Skeletal muscle satellite cell (primary cell): ENCODE data around the gene SERPIND1.

Experiments
- H3K27me3 ChIP-seq: 2 replicates; pipeline ENCODE4 v1.7.0; 2013; ENCODE audit warnings: low read length; ENCODE audit not compliant: control insufficient read depth, insufficient read depth
- H3K36me3 ChIP-seq: 2 replicates; pipeline ENCODE4 v1.7.0; 2013; ENCODE audit warnings: mild to moderate bottlenecking, control low read depth, low read length; ENCODE audit not compliant: insufficient read depth
- H3K4me1 ChIP-seq: 2 replicates; pipeline ENCODE4 v1.7.0; 2013; ENCODE audit warnings: low read length; ENCODE audit not compliant: control insufficient read depth, insufficient read depth
- H3K4me2 ChIP-seq: 2 replicates; pipeline ENCODE4 v1.7.0; 2013; ENCODE audit warnings: mild to moderate bottlenecking, low read length
- H3K4me3 ChIP-seq: 2 replicates; pipeline ENCODE4 v1.7.0; 2013; ENCODE audit warnings: low read length
- H3K9ac ChIP-seq: 2 replicates; pipeline ENCODE4 v1.7.0; 2013; ENCODE audit warnings: mild to moderate bottlenecking, low read depth, low read length, moderate library complexity
- H3K9me3 ChIP-seq: replicated peaks from 2 replicates; pipeline ENCODE4 v1.7.0; 2013; ENCODE audit warnings: mild to moderate bottlenecking, control low read depth, low read length

Gene SERPIND1

DNA sequence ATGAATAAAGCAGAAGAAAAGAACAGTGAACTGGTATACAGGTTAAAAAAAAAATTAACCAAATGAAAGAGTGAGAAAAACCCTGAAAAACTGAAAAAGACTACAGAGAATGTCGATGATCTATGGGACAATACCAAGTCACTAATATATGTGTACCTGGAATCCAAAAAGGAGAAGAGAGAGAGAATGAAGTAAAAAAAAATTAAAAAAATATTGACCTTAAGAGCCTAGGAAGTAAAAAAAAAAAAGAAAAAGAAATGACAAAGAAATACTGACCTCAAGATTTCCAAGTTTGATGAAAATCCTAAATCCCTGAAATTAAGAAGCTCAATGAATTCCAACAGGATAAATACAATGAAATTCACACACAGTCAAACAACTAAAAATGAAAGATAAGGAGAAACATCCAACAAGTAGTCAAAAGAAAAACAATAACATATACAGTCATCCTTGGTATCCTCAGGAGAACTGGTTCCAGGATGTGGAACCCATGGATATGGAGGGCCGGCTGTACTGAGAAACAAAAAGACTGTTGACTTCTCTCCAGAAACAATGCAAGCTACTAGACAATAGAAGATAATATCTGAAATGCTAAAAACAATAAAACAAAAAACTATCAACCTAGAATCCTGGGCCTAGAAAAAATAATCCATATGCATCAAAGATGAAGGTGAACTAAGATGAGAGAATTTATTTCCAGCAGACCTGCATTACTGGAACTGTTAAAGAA lies 33.5 kb upstream of the SERPIND1 start:
- Histone ChIP-seq H3K9me3 (no peaks in the 10 kb centered on the region), H3K4me2 (no peak overlapping the region), H3K36me3 (peaks cover 43% of the 10 kb centered on the region), H3K4me1 (no peaks in the 10 kb centered on the region), H3K9ac (no peak overlapping the region), H3K27me3 (no peaks in the 10 kb centered on the region), H3K4me3 (no peak overlapping the region)

DNA sequence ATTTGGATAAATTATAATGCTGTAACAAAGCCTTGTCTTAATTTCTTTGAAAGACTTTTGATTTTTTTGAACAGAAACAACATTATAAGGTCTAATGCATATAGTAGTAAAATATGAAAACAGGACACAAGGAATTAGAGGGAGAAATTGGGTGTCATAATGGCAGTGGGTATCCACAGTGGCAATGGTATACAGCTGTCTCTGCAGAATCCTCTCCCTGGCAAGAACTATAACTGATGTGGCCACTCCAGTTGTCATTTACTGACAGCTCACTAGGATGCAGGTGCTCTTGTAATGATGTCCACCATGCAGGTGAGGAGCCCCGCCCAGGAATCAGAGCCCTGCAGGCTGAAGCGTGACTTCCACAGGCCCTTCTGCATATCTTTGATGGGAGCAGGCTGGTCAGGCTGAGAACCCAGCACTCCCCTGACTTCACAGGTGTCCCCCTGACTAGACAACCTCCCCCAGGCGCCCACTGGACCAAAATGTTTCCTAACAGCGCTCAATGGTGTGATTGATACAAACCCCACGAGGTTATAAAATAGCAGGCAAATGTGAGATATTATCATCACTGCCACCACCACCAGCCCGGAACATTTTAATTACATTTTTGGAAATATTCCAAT lies 32.8 kb upstream of the SERPIND1 start:
- H3K9me3 ChIP-seq = no peaks in the 10 kb centered on the region
- H3K4me3 ChIP-seq = no peak overlapping the region
- no peaks in the 10 kb centered on the region for H3K27me3 ChIP-seq
- H3K4me2 ChIP-seq = no peak overlapping the region
- H3K36me3 ChIP-seq = peaks cover 45% of the 10 kb centered on the region
- no peaks in the 10 kb centered on the region for H3K4me1 ChIP-seq
- H3K9ac ChIP-seq = no peak overlapping the region

DNA sequence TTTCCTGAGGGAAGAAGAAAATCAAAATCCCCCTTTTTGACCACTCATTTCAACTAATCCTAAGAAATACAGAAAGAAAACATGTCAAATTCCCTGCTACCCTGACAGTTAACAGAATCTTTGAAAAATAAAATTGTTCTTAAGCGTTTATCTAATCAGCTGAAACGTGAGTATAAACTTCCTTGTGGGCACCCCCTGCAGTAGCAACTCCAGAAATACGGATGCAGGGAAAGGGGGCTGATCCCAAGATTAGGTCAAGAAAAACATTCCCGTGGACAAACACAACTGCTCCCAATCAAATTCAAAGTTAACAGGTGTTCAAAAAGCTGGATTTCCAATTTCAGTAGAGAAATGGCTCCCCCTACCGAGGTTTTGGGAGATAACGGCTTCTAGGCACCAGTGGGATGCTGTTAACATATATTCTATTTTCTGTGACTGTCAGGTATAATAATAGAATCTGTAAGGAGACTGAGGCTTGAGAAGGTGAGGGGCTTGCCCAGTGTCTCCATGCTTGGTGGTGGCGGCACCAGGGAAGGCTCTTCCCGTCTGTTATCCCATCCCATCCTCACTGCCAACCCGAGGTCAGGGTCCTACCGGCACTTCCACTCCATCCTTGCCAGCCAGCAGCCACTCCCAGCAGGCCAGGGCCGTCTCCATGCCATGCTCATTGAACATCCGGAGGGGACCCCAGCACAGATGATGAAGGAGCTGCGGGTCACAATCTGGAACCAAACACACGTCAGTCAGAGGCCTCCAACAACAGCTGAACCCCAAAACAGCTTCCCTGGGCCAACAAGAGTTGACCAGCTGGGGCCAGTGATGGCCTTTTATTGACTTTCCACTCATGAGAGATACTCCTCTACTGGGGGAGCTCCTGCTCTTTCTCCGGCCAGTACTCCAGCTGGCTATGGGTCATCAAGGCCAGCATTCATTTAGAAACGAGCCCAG lies 32.0 kb upstream of the SERPIND1 start:
- no peak overlapping the region for H3K4me3 ChIP-seq
- H3K36me3 ChIP-seq = peaks cover 50% of the 10 kb centered on the region
- H3K27me3 ChIP-seq = no peaks in the 10 kb centered on the region
- no peaks in the 10 kb centered on the region for H3K4me1 ChIP-seq
- H3K9me3 ChIP-seq = no peaks in the 10 kb centered on the region
- H3K9ac ChIP-seq = no peak overlapping the region
- H3K4me2 ChIP-seq = no peak overlapping the region

DNA sequence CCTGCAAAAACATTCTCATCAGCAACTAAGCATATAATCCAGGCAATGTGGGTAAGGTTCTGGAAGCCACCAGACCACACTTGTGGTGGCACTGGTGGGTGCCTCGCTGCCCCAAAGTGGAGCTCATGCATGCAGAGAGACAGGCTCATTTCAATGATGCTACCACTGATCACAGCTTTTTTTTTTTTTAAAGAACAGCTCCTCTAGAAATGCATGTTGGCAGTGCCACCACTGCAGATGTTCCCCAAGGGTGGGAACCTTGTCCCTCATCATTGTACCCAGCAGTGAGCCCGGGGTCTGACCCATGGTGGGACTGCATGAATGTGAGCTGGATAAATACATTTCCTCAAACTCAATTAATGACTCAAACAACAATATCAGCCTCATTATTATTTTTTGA lies 31.1 kb upstream of the SERPIND1 start:
- Histone ChIP-seq H3K4me1 (no peaks in the 10 kb centered on the region), H3K9me3 (no peaks in the 10 kb centered on the region), H3K27me3 (no peaks in the 10 kb centered on the region), H3K9ac (no peak overlapping the region), H3K36me3 (peaks cover 56% of the 10 kb centered on the region), H3K4me3 (no peak overlapping the region), H3K4me2 (no peak overlapping the region)

DNA sequence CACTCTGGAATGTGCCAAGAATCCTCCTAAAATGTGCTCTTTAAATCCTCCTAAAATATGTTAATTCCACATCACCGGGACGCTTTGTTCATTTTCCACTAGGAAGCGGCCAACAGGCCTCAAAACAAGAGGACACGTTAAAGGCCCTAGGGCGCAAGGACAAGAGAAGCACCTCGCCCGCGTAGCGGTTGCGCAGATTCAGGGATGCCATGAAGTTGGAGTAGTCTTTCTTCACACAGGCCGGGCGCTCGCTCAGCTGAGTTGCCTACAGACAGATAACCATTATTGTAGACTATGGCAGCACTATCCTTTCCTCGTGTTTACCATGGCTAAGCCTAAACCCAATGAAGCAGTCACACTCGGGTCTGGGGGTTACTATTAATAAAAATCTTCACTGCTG lies 29.5 kb upstream of the SERPIND1 start:
- Histone ChIP-seq H3K36me3 (peaks cover 60% of the 10 kb centered on the region), H3K9me3 (no peaks in the 10 kb centered on the region), H3K4me3 (no peak overlapping the region), H3K4me1 (no peaks in the 10 kb centered on the region), H3K4me2 (no peak overlapping the region), H3K27me3 (no peaks in the 10 kb centered on the region), H3K9ac (no peak overlapping the region)

DNA sequence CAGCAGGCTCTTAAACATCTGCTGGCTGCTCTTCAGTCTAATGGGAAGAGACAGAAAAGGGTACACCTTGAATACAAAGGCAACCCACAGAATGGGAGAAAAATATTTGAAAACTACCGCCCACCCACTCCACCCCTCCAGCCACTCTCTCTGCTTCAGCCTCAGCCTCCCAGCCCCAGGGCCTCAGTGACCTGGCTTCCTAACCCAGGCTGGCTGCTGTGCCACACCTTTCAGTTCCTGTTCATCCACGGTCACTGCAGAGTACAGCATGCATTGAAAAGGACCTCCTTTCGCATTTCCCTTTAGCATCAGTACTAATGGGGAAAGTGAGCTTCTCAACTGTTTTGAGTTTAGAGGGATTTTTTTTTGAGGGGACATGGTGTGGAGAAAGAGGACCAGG lies 28.8 kb upstream of the SERPIND1 start:
- H3K9ac ChIP-seq = no peak overlapping the region
- no peaks in the 10 kb centered on the region for H3K27me3 ChIP-seq
- no peak overlapping the region for H3K4me3 ChIP-seq
- peaks cover 67% of the 10 kb centered on the region for H3K36me3 ChIP-seq
- no peak overlapping the region for H3K4me2 ChIP-seq
- H3K4me1 ChIP-seq = peaks cover 2% of the 10 kb centered on the region
- H3K9me3 ChIP-seq = no peaks in the 10 kb centered on the region

DNA sequence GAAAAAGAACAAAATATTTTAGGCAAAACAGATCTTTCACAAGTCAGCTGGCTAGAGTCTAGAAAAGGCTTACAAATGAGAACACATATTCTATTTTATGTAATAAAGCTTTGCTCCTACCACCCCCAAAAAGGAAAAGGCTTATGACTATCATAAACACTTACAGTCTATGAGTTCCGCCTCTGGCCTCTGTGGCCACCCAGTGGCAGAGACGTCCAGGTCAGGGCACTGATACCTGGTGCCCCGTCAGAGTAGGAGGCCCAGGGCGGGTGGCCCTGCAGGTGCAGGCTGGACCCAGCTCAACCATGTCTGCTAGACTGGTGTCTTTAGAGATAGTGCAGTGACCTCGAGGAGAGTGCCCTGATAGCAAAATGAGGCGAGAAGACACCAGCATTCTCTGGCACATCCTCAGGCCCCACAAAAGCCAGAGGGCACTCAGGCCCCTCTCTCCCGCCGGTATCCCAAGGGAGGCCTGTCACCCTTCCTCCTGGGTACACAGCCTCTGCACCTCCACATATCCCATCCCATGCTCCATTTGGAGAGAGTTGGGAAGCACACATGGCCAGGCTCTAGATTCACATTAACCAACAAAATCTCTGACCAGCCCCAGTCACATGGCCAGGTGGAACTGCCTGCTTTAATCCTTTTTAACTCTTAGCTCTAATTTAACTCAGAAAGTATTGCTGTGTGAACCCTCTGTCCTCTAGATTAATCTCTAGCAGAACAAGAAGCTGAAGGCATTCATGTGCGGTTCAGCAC lies 27.3 kb upstream of the SERPIND1 start:
- H3K36me3 ChIP-seq = peaks cover 58% of the 10 kb centered on the region
- H3K4me1 ChIP-seq = peaks cover 16% of the 10 kb centered on the region
- no peak overlapping the region for H3K4me2 ChIP-seq
- H3K9me3 ChIP-seq = no peaks in the 10 kb centered on the region
- no peak overlapping the region for H3K9ac ChIP-seq
- no peak overlapping the region for H3K4me3 ChIP-seq
- no peaks in the 10 kb centered on the region for H3K27me3 ChIP-seq

DNA sequence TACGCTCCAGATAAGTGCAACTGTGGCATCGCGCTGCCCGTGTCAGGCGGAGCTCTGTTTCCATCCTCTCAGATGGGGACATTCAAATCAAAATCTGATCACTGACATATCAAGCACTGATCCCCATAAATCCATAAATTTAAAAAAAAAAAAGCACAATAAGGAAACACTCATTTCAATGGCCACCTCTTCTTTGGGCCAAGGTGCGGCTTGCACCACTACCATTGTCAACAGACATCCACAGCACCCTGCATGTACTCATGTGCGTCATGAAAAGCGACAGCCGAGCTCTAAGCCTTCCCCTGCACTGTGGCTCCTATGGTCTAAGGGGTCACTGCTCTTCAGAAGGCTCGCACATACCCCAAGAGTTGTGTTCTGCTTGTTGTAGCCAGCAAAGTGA lies 26.7 kb upstream of the SERPIND1 start:
- Histone ChIP-seq H3K4me1 (peaks cover 19% of the 10 kb centered on the region), H3K9ac (no peak overlapping the region)

DNA sequence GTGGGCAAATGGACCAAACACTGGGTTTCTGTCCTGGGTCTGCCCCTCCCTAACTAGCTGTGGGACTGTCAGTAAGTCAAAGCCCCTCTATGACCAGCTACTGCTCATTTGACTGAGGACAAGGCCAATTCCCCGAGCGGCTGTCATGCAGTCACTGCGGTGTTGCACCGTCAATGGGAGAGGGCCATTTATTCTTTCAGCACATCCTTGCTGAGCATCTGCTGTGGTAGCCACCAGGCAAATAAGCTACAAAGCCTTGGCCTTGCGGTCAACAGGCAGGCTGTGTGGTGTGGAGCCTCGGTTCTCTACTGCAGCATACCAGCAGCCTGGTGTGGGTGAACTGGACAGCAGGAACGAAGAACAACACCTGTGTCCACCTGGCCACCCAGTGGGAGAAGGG lies 25.8 kb upstream of the SERPIND1 start:
- Histone ChIP-seq H3K4me3 (no peak overlapping the region), H3K36me3 (peaks cover 58% of the 10 kb centered on the region), H3K9ac (no peak overlapping the region), H3K27me3 (no peaks in the 10 kb centered on the region), H3K4me1 (peaks cover 19% of the 10 kb centered on the region), H3K9me3 (no peaks in the 10 kb centered on the region), H3K4me2 (no peak overlapping the region)

More for the DNA sequence above, 26.7 kb upstream of the SERPIND1 start:
- Histone ChIP-seq H3K27me3 (no peaks in the 10 kb centered on the region), H3K9me3 (no peaks in the 10 kb centered on the region), H3K4me2 (no peak overlapping the region), H3K4me3 (no peak overlapping the region), H3K36me3 (peaks cover 58% of the 10 kb centered on the region)

DNA sequence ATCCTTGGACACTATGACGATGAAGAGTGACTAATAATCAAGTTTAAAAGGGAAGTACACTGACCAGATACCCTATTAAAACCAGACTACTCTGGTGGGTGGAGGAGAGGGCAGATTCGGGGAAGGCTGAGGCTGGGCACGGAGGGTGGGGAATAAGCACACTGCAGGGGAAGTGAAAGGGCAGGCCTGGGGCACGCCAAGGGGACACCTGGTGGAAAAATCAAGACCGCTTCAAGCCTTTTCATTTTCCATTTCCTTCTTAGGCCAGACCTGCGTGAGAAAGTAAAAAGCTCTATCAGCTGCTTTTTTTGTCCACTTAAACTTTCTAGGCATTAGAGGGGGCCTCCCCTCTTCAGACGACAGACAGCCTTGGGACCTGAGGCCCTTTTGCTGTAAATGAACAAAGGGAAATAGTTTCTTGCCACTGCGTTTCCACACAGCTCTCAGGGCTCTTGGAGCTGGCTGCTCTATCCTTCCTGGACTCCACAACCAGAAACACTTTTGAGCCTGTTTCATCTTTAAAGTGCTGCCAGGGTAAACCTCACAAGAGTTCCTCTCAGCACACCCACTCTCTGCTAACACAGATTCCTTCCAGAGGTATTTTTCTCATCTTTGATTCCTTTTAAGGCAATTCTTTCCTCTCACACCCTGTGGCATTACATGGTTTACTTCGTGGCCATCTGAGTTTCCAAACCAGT lies 25.0 kb upstream of the SERPIND1 start:
- Histone ChIP-seq H3K9ac (no peak overlapping the region), H3K36me3 (peaks cover 58% of the 10 kb centered on the region)

More for the DNA sequence above, 25.0 kb upstream of the SERPIND1 start:
- Histone ChIP-seq H3K4me2 (no peak overlapping the region), H3K9me3 (no peaks in the 10 kb centered on the region), H3K27me3 (no peaks in the 10 kb centered on the region), H3K4me1 (peaks cover 19% of the 10 kb centered on the region), H3K4me3 (no peak overlapping the region)
